Choroid plexus epithelial cell (primary cell): ENCODE data around the gene RAF1.

Source experiments
- DNase-seq: peaks from one replicate; pipeline ENCODE4 v3.0.0-alpha.2; 2010; ENCODE audit warnings: low read depth
- H3K4me3 ChIP-seq: 2 replicates; pipeline ENCODE4 v1.5.1; 2011; ENCODE audit warnings: low read depth, mild to moderate bottlenecking, control low read depth, low read length, moderate library complexity
- TF ChIP-seq, protein P1 (sequence below): conservative IDR thresholded peaks from 2 replicates; pipeline ENCODE4 v1.5.1; 2011; ENCODE audit warnings: low read depth, mild to moderate bottlenecking, control low read depth, inconsistent platforms, low read length, moderate library complexity

RAF1 gene

DNA sequence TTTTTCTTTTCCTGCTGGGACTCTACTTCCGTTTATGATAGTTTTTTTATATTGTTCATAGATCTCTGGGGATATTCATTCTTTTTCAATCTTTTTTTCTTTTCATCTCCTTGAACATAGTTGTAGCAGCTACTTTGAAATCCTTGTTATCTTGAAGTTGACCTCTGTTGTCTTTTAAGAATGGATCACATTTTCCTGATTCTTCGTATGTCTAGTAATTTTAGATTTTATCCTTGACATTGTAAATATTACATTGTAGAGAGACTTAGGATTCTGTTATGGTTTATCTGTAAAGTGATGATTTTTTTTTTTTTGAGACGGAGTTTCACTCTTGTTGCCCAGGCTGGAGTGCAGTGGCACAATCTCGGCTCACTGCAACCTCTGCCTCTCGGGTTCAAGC is 86.5 kb downstream of the RAF1 start:
- DNase-seq = no peak
- TF ChIP-seq, protein P1, sequence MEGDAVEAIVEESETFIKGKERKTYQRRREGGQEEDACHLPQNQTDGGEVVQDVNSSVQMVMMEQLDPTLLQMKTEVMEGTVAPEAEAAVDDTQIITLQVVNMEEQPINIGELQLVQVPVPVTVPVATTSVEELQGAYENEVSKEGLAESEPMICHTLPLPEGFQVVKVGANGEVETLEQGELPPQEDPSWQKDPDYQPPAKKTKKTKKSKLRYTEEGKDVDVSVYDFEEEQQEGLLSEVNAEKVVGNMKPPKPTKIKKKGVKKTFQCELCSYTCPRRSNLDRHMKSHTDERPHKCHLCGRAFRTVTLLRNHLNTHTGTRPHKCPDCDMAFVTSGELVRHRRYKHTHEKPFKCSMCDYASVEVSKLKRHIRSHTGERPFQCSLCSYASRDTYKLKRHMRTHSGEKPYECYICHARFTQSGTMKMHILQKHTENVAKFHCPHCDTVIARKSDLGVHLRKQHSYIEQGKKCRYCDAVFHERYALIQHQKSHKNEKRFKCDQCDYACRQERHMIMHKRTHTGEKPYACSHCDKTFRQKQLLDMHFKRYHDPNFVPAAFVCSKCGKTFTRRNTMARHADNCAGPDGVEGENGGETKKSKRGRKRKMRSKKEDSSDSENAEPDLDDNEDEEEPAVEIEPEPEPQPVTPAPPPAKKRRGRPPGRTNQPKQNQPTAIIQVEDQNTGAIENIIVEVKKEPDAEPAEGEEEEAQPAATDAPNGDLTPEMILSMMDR = no peak
- no peak overlapping the region for H3K4me3 ChIP-seq

DNA sequence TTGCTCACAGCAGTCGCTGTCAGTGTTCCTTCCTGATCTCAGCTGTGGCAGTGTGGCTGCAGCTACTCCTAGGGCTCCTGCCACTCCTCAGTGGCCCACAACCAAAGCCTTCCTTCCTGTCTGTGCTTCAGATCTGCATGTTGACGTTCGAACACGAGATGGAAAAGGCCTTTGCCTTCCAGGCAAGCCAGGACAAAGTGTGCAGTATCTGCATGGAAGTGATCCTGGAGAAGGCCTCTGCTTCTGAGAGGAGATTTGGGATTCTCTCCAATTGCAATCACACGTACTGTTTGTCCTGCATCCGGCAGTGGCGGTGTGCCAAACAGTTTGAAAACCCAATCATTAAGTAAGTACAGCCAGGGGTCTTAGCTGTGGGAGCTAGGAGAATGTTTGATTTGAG is 89.3 kb downstream of the RAF1 start:
- TF ChIP-seq, protein P1 = no peak
- no peak overlapping the region for H3K4me3 ChIP-seq
- DNase-seq = no peak

DNA sequence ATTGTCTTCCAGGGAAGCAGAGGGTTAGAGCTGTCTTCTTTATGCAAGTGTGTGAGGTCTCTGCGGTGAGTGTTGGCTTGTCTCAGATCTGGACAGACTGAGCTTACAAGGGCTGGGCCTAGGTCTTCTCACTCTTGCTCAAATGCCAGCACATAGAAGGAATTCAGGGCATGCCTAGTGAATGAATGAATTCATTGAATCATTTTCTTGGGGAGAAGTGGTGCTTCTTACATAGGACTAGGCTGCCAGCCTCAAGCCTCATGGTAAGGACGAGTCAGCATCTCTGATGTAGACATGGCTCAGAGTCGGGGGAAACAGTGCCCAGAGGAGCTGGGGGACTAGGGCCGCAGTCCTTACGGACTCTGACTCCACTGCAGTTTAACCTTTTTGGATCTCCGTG is 89.8 kb downstream of the RAF1 start:
- TF ChIP-seq, protein P1 = no peak
- H3K4me3 ChIP-seq = no peak overlapping the region
- DNase-seq = no peak

DNA sequence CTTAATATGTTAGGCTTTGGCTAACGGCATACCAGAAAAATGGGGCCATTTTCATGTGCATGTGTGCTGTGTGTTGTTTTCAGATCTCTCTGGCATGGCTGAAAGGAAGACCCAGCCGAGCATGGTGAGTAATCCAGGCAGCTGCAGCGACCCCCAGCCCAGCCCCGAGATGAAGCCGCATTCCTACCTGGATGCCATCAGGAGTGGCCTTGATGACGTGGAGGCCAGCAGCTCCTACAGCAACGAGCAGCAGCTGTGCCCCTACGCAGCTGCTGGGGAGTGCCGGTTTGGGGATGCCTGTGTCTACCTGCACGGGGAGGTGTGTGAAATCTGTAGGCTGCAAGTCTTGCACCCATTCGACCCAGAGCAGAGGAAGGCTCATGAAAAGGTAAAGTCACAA is 91.9 kb downstream of the RAF1 start:
- no peak for DNase-seq
- TF ChIP-seq, protein P1 = no peak
- H3K4me3 ChIP-seq = no peak overlapping the region

DNA sequence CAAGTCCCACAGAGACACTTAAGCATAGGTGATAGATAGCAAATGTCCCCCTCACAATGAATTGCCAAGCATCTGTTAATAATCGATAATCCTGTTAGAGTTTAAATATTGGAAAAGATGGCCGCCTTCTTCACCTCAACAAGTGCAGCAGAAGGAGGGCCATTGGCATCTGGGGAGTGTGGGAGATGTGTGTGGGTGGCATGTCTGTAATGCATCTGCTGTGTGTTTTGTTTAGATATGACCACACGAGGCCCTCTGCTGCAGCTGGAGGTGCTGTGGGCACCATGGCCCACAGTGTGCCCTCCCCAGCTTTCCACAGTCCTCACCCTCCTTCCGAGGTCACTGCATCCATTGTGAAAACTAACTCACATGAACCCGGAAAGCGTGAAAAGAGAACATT is 94.1 kb downstream of the RAF1 start:
- no peak overlapping the region for H3K4me3 ChIP-seq
- no peak for DNase-seq
- TF ChIP-seq, protein P1 = no peak

DNA sequence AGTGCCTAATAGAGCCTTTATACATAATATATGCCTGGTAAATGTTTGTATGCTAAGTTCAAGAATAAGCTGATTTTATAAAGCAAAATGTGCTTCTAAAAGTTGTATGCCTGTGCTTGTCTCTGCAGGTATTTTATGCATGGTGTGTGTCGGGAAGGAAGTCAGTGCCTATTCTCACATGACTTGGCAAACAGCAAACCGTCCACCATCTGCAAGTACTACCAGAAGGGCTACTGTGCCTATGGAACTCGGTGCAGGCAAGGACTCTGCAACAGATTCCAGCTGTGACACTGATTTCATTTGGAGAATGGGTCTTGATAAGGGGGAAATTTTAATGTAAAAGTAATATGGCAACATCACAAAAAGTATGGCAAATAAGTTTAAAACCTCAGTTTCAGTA is 95.2 kb downstream of the RAF1 start:
- no peak overlapping the region for H3K4me3 ChIP-seq
- TF ChIP-seq, protein P1 = no peak

DNA sequence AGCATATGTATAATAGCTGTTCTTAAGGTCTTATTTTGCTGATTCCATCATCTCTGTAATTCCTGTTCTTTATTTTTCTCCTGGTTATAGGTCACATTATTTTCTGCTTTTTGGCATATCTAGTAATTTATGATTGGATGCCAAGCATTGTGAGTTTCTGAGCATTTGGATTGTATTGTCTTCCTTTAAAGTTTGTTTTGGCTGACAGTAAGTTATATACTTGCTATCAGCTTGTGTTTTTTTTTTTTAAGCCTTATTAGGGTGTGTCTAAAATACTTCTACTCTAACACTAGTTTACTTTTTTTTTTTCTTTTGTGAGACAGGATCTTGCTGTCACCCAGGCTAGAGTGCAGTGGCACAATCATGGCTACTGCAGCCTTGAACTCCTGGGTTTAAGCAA is 96.9 kb downstream of the RAF1 start:
- TF ChIP-seq, protein P1 = no peak
- H3K4me3 ChIP-seq = no peak overlapping the region
- no peak for DNase-seq

More for the DNA sequence above, 95.2 kb downstream of the RAF1 start:
- no peak for DNase-seq
